Left ventricle myocardium inferior (tissue), 1 donor: ENCODE results near the gene AKIRIN2. TPM values are rescaled to one million over a fixed set of nuclear protein-coding genes. Genes with fewer than 3 reads are reported as not detected.
A peak's percentile ranks its signal among the peaks of the same experiment; 100 is the strongest.

Source experiments
- DNase-seq: peaks from one replicate; pipeline ENCODE4 v3.0.0-alpha.2; 2020
- H3K27ac ChIP-seq: fragments of 200-600 bp; replicated peaks from 2 replicates; pipeline ENCODE4 v1.8.0; 2021
- H3K27me3 ChIP-seq: fragments of 200-600 bp; 2 replicates; pipeline ENCODE4 v1.8.0; 2021; ENCODE audit warnings: low read depth
- H3K36me3 ChIP-seq: fragments of 200-600 bp; 2 replicates; pipeline ENCODE4 v1.8.0; 2021
- H3K4me1 ChIP-seq: fragments of 200-600 bp; 2 replicates; pipeline ENCODE4 v1.8.0; 2021
- H3K4me3 ChIP-seq: fragments of 200-600 bp; 2 replicates; pipeline ENCODE4 v1.8.0; 2021; ENCODE audit warnings: mild to moderate bottlenecking, moderate library complexity
- H3K9me3 ChIP-seq: fragments of 200-600 bp; replicated peaks from 2 replicates; pipeline ENCODE4 v1.8.0; 2021
- CTCF ChIP-seq: fragments of 200-600 bp; IDR thresholded peaks from 2 replicates; pipeline ENCODE4 v1.8.0; 2021; ENCODE audit warnings: antibody characterized with exemption, mild to moderate bottlenecking, borderline replicate concordance
- intact Hi-C: fragments of 100-400 bp; cut with micrococcal nuclease; formaldehyde crosslinking; loops from one replicate; pipeline ENCODE4 v1.11.0; 2022
- total RNA-seq: library from RNA; stranded (reverse); fragmentation: NEBNext Ultra II Directional; extraction: Animal tissue kit (Norgen Biotek cat#: 25700); gene quantifications from one replicate; pipeline ENCODE4 v1.2.1, GENCODE V29; 2021
- donor health status: DM: no; HTN: yes; CAD: no; lungs with severe emphysema.

AKIRIN2 gene
- total RNA-seq, 1 donor from 2014 or later = 42.3 TPM

- Histone ChIP-seq H3K4me1 (peaks cover 37% of the 10 kb centered on the region), H3K9me3 (no peaks in the 10 kb centered on the region), H3K36me3 (no peaks in the 10 kb centered on the region), H3K27me3 (no peaks in the 10 kb centered on the region), H3K4me3 (no peak overlapping the region), H3K27ac (peak overlapping the region; percentile 69)
- intact Hi-C loops = no loop called here
- TF ChIP-seq CTCF = no peak
- no peak for DNase-seq
Observed at GRCh38 chr6:87731080-87731479, 29.0 kb upstream of the AKIRIN2 start.

- no peaks in the 10 kb centered on the region for H3K27me3 ChIP-seq
- intact Hi-C loops = loop anchor here (10.0 kb wide), 1 partner anchor 255 kb away; the partner anchor contains the start of gene SLC35A1
- no peaks in the 10 kb centered on the region for H3K9me3 ChIP-seq
- no peaks in the 10 kb centered on the region for H3K36me3 ChIP-seq
- peak; percentile 75 for DNase-seq
- H3K27ac ChIP-seq = peak overlapping the region; percentile 69
- peaks cover 42% of the 10 kb centered on the region for H3K4me1 ChIP-seq
- no peak for TF ChIP-seq CTCF
- no peak overlapping the region for H3K4me3 ChIP-seq
Observed at GRCh38 chr6:87729965-87730719, 28.1 kb upstream of the AKIRIN2 start.

GRCh38 chr6:87728706-87729105 lies 26.7 kb upstream of the AKIRIN2 start:
- Histone ChIP-seq H3K4me3 (no peak overlapping the region), H3K9me3 (no peaks in the 10 kb centered on the region), H3K4me1 (peaks cover 53% of the 10 kb centered on the region), H3K27me3 (no peaks in the 10 kb centered on the region), H3K27ac (no peak overlapping the region), H3K36me3 (no peaks in the 10 kb centered on the region)
- TF ChIP-seq CTCF = no peak
- DNase-seq = no peak
- intact Hi-C loops = loop anchor here (10.0 kb wide), 1 partner anchor 254 kb away; the partner anchor contains the start of gene SLC35A1

- no peak overlapping the region for H3K27ac ChIP-seq
- TF ChIP-seq CTCF = no peak
- H3K9me3 ChIP-seq = no peaks in the 10 kb centered on the region
- H3K27me3 ChIP-seq = no peaks in the 10 kb centered on the region
- intact Hi-C loops = loop anchor here (10.0 kb wide), 1 partner anchor 250 kb away; the partner anchor contains the start of gene SLC35A1
- peaks cover 37% of the 10 kb centered on the region for H3K4me1 ChIP-seq
- H3K4me3 ChIP-seq = no peak overlapping the region
- DNase-seq = no peak
- no peaks in the 10 kb centered on the region for H3K36me3 ChIP-seq
Observed at GRCh38 chr6:87724983-87725811, 23.2 kb upstream of the AKIRIN2 start.

- intact Hi-C loops = loop anchor here (10.0 kb wide), 1 partner anchor 249 kb away; the partner anchor contains the start of gene SLC35A1
- Histone ChIP-seq H3K27ac (peak overlapping the region; percentile 77), H3K4me1 (peaks cover 28% of the 10 kb centered on the region), H3K27me3 (no peaks in the 10 kb centered on the region), H3K36me3 (no peaks in the 10 kb centered on the region), H3K4me3 (no peak overlapping the region), H3K9me3 (no peaks in the 10 kb centered on the region)
- peak; percentile 65 for DNase-seq
- TF ChIP-seq CTCF = no peak
Observed at GRCh38 chr6:87723170-87724078, 21.4 kb upstream of the AKIRIN2 start.
